ENCODE measurements around the gene NACC2.

- TF ChIP-seq, protein P1, sequence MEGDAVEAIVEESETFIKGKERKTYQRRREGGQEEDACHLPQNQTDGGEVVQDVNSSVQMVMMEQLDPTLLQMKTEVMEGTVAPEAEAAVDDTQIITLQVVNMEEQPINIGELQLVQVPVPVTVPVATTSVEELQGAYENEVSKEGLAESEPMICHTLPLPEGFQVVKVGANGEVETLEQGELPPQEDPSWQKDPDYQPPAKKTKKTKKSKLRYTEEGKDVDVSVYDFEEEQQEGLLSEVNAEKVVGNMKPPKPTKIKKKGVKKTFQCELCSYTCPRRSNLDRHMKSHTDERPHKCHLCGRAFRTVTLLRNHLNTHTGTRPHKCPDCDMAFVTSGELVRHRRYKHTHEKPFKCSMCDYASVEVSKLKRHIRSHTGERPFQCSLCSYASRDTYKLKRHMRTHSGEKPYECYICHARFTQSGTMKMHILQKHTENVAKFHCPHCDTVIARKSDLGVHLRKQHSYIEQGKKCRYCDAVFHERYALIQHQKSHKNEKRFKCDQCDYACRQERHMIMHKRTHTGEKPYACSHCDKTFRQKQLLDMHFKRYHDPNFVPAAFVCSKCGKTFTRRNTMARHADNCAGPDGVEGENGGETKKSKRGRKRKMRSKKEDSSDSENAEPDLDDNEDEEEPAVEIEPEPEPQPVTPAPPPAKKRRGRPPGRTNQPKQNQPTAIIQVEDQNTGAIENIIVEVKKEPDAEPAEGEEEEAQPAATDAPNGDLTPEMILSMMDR (conservative IDR thresholded peaks at IDR 0.05; ENCODE audit: low read length): no peak
- no peak for TF ChIP-seq EZH2phosphoT487 (IDR thresholded peaks at IDR 0.05; ENCODE audit: borderline replicate concordance)
These were observed 3.3 kb downstream of the NACC2 start for GRCh38 chr9:136091582-136092352.
